ENCODE measurements around the gene SYT8.

The SYT8 gene

DNA sequence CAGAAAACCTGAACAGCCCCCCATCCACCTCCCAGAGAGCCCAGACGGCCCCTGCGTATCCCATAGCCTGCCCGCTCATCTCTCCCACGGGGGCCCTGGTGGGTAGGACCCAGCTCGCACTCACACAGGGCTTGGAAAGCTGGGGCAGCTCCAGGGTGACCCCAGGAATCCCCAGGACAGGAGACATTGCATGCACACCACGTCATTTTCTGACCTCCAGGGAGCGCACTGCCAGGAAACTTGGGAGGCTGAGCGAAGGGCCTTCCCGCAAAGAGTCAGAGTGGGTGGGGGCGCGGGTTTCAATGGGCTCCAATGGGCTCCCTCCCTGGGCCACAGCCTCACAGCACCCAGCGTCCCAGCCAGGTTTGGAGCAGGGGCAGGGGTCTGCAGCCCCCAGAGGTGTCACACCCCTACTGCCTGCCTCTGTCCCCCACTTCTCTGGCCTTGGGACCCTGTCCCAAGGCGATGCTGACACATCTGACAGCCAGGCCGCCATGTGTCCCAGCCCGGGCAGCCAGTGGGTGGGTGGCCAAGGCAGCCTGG lies 8.2 kb upstream of the SYT8 start:
- TF ChIP-seq GABPA (IDR thresholded peaks at IDR 0.05; ENCODE audit: low read depth): no peak
- no peak for TF ChIP-seq SPI1 (IDR thresholded peaks at IDR 0.05; ENCODE audit: borderline replicate concordance, low read depth)
- peak; percentile 5 for TF ChIP-seq CTCF (IDR thresholded peaks at IDR 0.05; ENCODE audit: insufficient read depth, low read length)
- no peak for DNase-seq (ENCODE audit: low read depth in 1 of 2, low spot score in 1 of 2)
- H3K27me3 ChIP-seq (ENCODE audit: insufficient read depth, poor library complexity, severe bottlenecking): peaks cover 3% of the 10 kb centered on the region
- H3K27ac ChIP-seq (replicated peaks): no peak overlapping the region
- H3K4me3 ChIP-seq (replicated peaks; ENCODE audit: insufficient read depth, low read length): no peak overlapping the region

DNA sequence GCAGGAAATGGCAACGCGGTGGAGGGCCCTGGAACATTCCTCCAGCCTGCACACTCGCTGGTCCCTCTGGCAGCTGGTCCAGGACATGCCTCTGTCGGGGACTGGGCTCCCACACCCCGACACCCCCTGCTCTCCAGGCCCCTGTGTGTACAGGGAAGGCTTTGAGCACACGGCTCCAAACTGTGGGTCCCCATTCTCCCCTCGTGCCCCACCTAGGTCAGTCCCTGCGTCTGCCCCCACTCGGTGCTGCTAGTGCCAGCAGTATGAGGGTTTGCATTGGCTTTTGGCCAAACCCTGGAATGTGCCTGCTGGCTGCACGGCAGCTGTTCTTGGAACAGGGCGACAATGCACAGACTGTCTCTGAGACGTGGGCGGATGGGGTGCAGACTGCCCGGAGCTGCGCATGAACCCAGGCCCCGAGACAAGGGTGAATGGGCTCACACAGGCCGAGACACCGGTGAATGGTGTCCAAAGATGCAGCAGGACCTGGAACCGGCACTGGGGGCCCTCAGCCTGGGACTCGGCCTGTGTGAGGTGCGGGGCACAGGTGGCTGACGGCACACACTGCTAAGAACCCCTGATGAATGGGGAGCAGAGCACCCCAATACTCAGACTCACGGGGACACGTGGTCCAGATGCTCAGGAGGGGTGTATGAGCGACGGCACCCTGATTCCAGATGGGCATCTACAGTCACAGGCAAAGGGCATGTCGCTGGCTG lies 7.5 kb upstream of the SYT8 start:
- DNase-seq (ENCODE audit: low read depth in 1 of 2, low spot score in 1 of 2): no peak
- no peak overlapping the region for H3K4me3 ChIP-seq (replicated peaks; ENCODE audit: insufficient read depth, low read length)
- H3K27me3 ChIP-seq (ENCODE audit: insufficient read depth, poor library complexity, severe bottlenecking): peaks cover 3% of the 10 kb centered on the region
- TF ChIP-seq, protein P1, sequence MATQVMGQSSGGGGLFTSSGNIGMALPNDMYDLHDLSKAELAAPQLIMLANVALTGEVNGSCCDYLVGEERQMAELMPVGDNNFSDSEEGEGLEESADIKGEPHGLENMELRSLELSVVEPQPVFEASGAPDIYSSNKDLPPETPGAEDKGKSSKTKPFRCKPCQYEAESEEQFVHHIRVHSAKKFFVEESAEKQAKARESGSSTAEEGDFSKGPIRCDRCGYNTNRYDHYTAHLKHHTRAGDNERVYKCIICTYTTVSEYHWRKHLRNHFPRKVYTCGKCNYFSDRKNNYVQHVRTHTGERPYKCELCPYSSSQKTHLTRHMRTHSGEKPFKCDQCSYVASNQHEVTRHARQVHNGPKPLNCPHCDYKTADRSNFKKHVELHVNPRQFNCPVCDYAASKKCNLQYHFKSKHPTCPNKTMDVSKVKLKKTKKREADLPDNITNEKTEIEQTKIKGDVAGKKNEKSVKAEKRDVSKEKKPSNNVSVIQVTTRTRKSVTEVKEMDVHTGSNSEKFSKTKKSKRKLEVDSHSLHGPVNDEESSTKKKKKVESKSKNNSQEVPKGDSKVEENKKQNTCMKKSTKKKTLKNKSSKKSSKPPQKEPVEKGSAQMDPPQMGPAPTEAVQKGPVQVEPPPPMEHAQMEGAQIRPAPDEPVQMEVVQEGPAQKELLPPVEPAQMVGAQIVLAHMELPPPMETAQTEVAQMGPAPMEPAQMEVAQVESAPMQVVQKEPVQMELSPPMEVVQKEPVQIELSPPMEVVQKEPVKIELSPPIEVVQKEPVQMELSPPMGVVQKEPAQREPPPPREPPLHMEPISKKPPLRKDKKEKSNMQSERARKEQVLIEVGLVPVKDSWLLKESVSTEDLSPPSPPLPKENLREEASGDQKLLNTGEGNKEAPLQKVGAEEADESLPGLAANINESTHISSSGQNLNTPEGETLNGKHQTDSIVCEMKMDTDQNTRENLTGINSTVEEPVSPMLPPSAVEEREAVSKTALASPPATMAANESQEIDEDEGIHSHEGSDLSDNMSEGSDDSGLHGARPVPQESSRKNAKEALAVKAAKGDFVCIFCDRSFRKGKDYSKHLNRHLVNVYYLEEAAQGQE (IDR thresholded peaks at IDR 0.05; ENCODE audit: insufficient replicate concordance, low read depth): no peak
- TF ChIP-seq CTCF (IDR thresholded peaks at IDR 0.05; ENCODE audit: insufficient read depth, low read length) (no peak), GABPA (IDR thresholded peaks at IDR 0.05; ENCODE audit: low read depth) (no peak), POLR2AphosphoS5 (IDR thresholded peaks at IDR 0.05; ENCODE audit: low read depth) (no peak), SPI1 (IDR thresholded peaks at IDR 0.05; ENCODE audit: borderline replicate concordance, low read depth) (no peak)
- H3K27ac ChIP-seq (replicated peaks): no peak overlapping the region

DNA sequence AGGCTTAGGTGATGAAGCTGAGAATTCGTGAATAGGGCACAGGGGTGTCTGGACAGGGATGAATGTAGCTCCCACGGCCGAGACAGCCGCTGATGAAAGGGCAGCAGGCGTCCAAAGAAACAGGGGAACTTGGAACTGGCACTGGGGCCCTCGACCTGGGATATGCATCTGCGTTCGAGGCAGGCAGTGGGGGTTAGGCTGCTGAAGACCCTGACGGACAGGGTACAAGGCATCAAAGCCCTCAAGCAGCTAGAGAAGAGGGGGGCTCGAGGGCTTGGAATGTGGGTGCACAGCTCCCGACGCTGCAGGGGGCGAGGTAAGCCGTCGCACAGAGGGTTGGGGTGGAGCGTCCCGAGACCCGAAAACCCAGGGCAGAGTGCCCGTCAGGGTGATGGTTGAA lies 6.9 kb upstream of the SYT8 start:
- H3K27me3 ChIP-seq (ENCODE audit: insufficient read depth, poor library complexity, severe bottlenecking): peaks cover 3% of the 10 kb centered on the region
- TF ChIP-seq POLR2AphosphoS5 (IDR thresholded peaks at IDR 0.05; ENCODE audit: low read depth): no peak
- no peak overlapping the region for H3K27ac ChIP-seq (replicated peaks)
- no peak for DNase-seq (ENCODE audit: low read depth in 1 of 2, low spot score in 1 of 2)
- no peak overlapping the region for H3K4me3 ChIP-seq (replicated peaks; ENCODE audit: insufficient read depth, low read length)

- TF ChIP-seq SPI1 (IDR thresholded peaks at IDR 0.05; ENCODE audit: borderline replicate concordance, low read depth): no peak
- TF ChIP-seq POLR2AphosphoS5 (IDR thresholded peaks at IDR 0.05; ENCODE audit: low read depth): no peak
- TF ChIP-seq, protein P1 (IDR thresholded peaks at IDR 0.05; ENCODE audit: insufficient replicate concordance, low read depth): no peak
- TF ChIP-seq CTCF (IDR thresholded peaks at IDR 0.05; ENCODE audit: insufficient read depth, low read length): no peak
- TF ChIP-seq GABPA (IDR thresholded peaks at IDR 0.05; ENCODE audit: low read depth): no peak
- H3K4me3 ChIP-seq (replicated peaks; ENCODE audit: insufficient read depth, low read length): no peak overlapping the region
- H3K27ac ChIP-seq (replicated peaks): no peak overlapping the region
- DNase-seq (ENCODE audit: low read depth in 1 of 2, low spot score in 1 of 2): no peak
- H3K27me3 ChIP-seq (ENCODE audit: insufficient read depth, poor library complexity, severe bottlenecking): peaks cover 3% of the 10 kb centered on the region
Measured at GRCh38 chr11:1828542-1828941, 6.2 kb upstream of the SYT8 start.

Measured in HL-60 (cell line).